ENCODE results near the gene CA4.

DNA sequence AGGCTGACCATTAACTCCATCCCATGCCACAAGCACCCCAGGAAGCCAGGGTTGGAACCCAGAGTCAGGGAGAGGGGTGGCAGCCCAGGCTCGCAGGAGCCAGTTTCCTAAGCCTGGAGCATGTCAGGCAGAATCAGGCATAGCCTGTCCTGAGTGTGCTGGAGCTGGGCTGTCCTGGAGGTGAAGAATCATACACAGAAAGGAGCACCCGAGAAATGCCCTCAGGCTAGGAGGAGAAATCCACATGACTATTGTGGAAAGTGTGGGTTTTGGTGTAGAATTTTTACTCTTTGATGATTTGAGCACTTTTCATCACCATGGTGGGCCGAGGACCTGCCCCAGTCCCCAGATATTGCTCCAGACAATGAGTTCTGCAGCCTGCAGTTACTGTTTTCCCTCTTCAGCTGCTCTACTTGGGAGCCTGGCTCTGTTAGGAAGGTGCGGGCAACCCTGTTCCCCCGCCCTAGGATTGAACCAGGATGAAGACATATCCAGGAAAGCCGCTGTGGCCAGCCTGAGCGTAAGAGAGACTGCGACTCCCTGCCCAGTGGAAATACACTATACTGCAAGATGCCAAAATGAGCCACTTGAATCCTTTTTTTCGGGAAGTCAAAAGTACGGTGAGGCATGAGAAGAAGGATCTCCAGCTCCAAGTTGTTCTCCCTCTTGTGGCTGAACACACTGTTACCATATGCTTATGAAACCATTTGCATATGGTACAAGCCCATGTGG lies 42.1 kb upstream of the CA4 start:
- TF ChIP-seq, protein P1, sequence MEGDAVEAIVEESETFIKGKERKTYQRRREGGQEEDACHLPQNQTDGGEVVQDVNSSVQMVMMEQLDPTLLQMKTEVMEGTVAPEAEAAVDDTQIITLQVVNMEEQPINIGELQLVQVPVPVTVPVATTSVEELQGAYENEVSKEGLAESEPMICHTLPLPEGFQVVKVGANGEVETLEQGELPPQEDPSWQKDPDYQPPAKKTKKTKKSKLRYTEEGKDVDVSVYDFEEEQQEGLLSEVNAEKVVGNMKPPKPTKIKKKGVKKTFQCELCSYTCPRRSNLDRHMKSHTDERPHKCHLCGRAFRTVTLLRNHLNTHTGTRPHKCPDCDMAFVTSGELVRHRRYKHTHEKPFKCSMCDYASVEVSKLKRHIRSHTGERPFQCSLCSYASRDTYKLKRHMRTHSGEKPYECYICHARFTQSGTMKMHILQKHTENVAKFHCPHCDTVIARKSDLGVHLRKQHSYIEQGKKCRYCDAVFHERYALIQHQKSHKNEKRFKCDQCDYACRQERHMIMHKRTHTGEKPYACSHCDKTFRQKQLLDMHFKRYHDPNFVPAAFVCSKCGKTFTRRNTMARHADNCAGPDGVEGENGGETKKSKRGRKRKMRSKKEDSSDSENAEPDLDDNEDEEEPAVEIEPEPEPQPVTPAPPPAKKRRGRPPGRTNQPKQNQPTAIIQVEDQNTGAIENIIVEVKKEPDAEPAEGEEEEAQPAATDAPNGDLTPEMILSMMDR (IDR thresholded peaks at IDR 0.05; ENCODE audit: low read length): peak; percentile 9; the same call in 1 of the 2 replicates
- no peak for TF ChIP-seq EZH2 (IDR thresholded peaks at IDR 0.05; ENCODE audit: borderline replicate concordance, low read length)
